ENCODE results near the gene INSRR. TPM values are rescaled to one million over a fixed set of nuclear protein-coding genes. Genes with fewer than 3 reads are reported as not detected.

The INSRR gene
- total RNA-seq, 1 donor from 2014 or later: 0.25 TPM

Other genes with a start within 250 kb of the INSRR start
- gene HAPLN2, start 239.7 kb downstream of the INSRR start, total RNA-seq: 0.98 TPM
- 98.8 TPM for gene BCAN, start 217.0 kb downstream of the INSRR start, total RNA-seq
- gene NES, start 181.7 kb downstream of the INSRR start, total RNA-seq: 47.2 TPM
- gene CRABP2, start 153.5 kb downstream of the INSRR start, total RNA-seq: 7.1 TPM
- gene METTL25B, start 130.6 kb downstream of the INSRR start, total RNA-seq: 6.6 TPM
- 5.9 TPM for gene ISG20L2, start 130.4 kb downstream of the INSRR start, total RNA-seq
- gene MRPL24, start 118.0 kb downstream of the INSRR start, total RNA-seq: 11.6 TPM
- 72.0 TPM for gene HDGF, start 107.4 kb downstream of the INSRR start, total RNA-seq
- gene PRCC, start 91.6 kb downstream of the INSRR start, total RNA-seq: 26.3 TPM
- gene SH2D2A, start 42.3 kb downstream of the INSRR start, total RNA-seq: 0.25 TPM
- gene NTRK1, start 1.7 kb upstream of the INSRR start, total RNA-seq: 0.25 TPM
- 0.98 TPM for gene PEAR1, start 34.6 kb upstream of the INSRR start, total RNA-seq
- 0.25 TPM for gene LRRC71, start 61.5 kb upstream of the INSRR start, total RNA-seq
- 28.8 TPM for gene ARHGEF11, start 186.6 kb upstream of the INSRR start, total RNA-seq
- gene ETV3L, start 240.7 kb upstream of the INSRR start, total RNA-seq: not detected

Measured in temporal lobe (tissue), 1 donor.